ENCODE measurements around the gene ZBTB37. TPM values are rescaled to one million over a fixed set of nuclear protein-coding genes. Genes with fewer than 3 reads are reported as not detected.
A peak's percentile ranks its signal among the peaks of the same experiment; 100 is the strongest.
"Not testable (repeated sequence)": the region's sequence is repeated elsewhere in the genome, so short reads cannot be mapped to it uniquely, and the experiment has no call there.

ZBTB37 gene
- total and polyA plus RNA-seq, 9 of the 15 experiments (the other 6 are each of a cell fraction or from before 2014, with no cell fraction given) = 1.3 to 13.9 (median 5.4) TPM

DNA sequence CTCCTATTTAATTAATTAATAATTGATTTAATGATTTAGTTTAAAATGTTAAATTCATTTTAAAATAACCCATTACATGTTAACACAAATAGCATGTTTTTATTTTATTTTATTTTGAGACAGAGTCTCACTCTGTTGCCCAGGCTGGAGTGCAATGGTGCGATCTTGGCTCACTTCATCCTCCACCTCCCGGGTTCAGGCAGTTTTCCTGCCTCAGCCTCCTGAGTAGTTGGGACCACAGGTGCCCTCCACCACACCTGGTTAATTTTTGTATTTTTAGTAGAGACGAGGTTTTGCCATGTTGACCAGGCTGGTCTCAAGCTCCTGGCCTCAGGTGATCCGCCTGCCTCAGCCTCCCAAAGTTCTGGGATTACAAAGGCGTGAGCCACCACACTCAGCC lies 8.6 kb upstream of the ZBTB37 start:
- 0 out of 2 replicates have a peak, but pooled peaks have one; percentile 6 for TF ChIP-seq RBFOX2 (IDR thresholded peaks at IDR 0.05; ENCODE audit: low read depth, low read length)
- peak; percentile 32 for TF ChIP-seq POLR2B (IDR thresholded peaks at IDR 0.05; ENCODE audit: low read depth, partially characterized antibody)
- TF ChIP-seq, protein P1, sequence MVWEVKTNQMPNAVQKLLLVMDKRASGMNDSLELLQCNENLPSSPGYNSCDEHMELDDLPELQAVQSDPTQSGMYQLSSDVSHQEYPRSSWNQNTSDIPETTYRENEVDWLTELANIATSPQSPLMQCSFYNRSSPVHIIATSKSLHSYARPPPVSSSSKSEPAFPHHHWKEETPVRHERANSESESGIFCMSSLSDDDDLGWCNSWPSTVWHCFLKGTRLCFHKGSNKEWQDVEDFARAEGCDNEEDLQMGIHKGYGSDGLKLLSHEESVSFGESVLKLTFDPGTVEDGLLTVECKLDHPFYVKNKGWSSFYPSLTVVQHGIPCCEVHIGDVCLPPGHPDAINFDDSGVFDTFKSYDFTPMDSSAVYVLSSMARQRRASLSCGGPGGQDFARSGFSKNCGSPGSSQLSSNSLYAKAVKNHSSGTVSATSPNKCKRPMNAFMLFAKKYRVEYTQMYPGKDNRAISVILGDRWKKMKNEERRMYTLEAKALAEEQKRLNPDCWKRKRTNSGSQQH (CRISPR knock-in tag; IDR thresholded peaks at IDR 0.05) = 0 out of 2 replicates have a peak, but pooled peaks have one; percentile 27
- TF ChIP-seq POLR2A (conservative IDR thresholded peaks at IDR 0.05) = peak; percentile 73
- 0 out of 2 replicates have a peak, but pooled peaks have one; percentile 13 for TF ChIP-seq MYNN (IDR thresholded peaks at IDR 0.05)
- H3K4me2 ChIP-seq (ENCODE audit: insufficient read depth, low read length); H3K27me3 ChIP-seq (ENCODE audit: control insufficient read depth in 2 of 2, insufficient read depth in 2 of 2, low read length in 2 of 2); H3K9me3 ChIP-seq (replicated peaks; ENCODE audit: control insufficient read depth, insufficient read depth, low read depth, low read length); CTCF ChIA-PET (ENCODE audit: low intra/inter-chr PET ratio); H3K9ac ChIP-seq (ENCODE audit: insufficient read depth in 1 of 2, low read depth in 2 of 2, low read length in 2 of 2); BruUV-seq (replicated peaks); in situ Hi-C loops (cut with MboI); ATAC-seq; H2AFZ ChIP-seq (ENCODE audit: low read depth, low read length); FAIRE-seq; intact Hi-C loops (cut with micrococcal nuclease); H3K27ac ChIP-seq (ENCODE audit: extremely low read depth, low read depth, low read length); H3K9me1 ChIP-seq (ENCODE audit: control insufficient read depth, insufficient read depth, low read length); DNase-seq (ENCODE audit: extremely low read depth in 1 of 4, low spot score in 3 of 4); H3K4me3 ChIP-seq; H3K4me1 ChIP-seq (replicated peaks in 1 of 2; ENCODE audit: control insufficient read depth in 2 of 2, insufficient read depth in 2 of 2, low read length in 2 of 2); TF ChIP-seq MYNN (CRISPR knock-in tag; IDR thresholded peaks at IDR 0.05): not testable (repeated sequence)
- peak; percentile 68 for TF ChIP-seq SUPT5H (IDR thresholded peaks at IDR 0.05)
- WGBS (ENCODE audit: insufficient coverage, low coverage, missing lambda C conversion rate) = 85% methylated on average over 5 of the region's 5 CpGs
- H3K36me3 ChIP-seq (ENCODE audit: control insufficient read depth, insufficient read depth, low read length) = peaks cover 70% of the 10 kb centered on the region
- H3K79me2 ChIP-seq (ENCODE audit: control insufficient read depth, insufficient read depth, low read length) = peaks cover 13% of the 10 kb centered on the region
- POLR2A ChIA-PET = interaction anchor here (1.1 to 9.7 kb wide), 6 partner anchors 6 to 35 kb away, joined by 4 to 183 read pairs (median 17); partner anchors contain the start of genes CENPL, DARS2, GAS5 and ZBTB37
- peaks cover 19% of the 10 kb centered on the region for H4K20me1 ChIP-seq (replicated peaks; ENCODE audit: control insufficient read depth, insufficient read depth, low read length)

All from K562 (cell line).